Keratinocyte (primary cell): ENCODE measurements around the gene THAP10. TPM values are rescaled to one million over a fixed set of nuclear protein-coding genes. Genes with fewer than 3 reads are reported as not detected.

ENCODE experiments used
- DNase-seq: peaks from one replicate; pipeline ENCODE4 v3.0.0-alpha.2; 2011; ENCODE audit warnings: low read depth, missing footprints, low spot score
- FAIRE-seq: peaks from 2 replicates; lab custom pipeline; 2011; peaks lifted over from hg19 to GRCh38; lab: Jason Lieb, UNC
- H2AFZ ChIP-seq: 2 replicates; pipeline ENCODE4 v1.6.0; 2012; ENCODE audit warnings: low read length, control low read depth, inconsistent platforms; ENCODE audit not compliant: control insufficient read depth
- H3K27ac ChIP-seq: 2 replicates; pipeline ENCODE4 v1.5.1; 2011; ENCODE audit warnings: low read length; ENCODE audit not compliant: control insufficient read depth, insufficient read depth
- H3K27me3 ChIP-seq: 3 replicates; pipeline ENCODE4 v1.6.0; 2011; ENCODE audit warnings: low read length; ENCODE audit not compliant: control insufficient read depth, insufficient read depth; ENCODE audit errors: extremely low read depth
- H3K36me3 ChIP-seq, 2 experiments: 2 replicates in 1 of 2; 3 replicates in 1 of 2; pipeline ENCODE4 v1.5.1; 2011; ENCODE audit warnings: low read length in 2 of 2, mild to moderate bottlenecking in 1 of 2; ENCODE audit not compliant: control insufficient read depth in 2 of 2, insufficient read depth in 2 of 2; ENCODE audit errors: extremely low read depth in 1 of 2
- H3K4me1 ChIP-seq: 3 replicates; pipeline ENCODE4 v1.5.1; 2011; ENCODE audit warnings: low read length; ENCODE audit not compliant: control insufficient read depth, insufficient read depth; ENCODE audit errors: extremely low read depth
- H3K4me2 ChIP-seq: 3 replicates; pipeline ENCODE4 v1.6.0; 2011; ENCODE audit warnings: low read depth, low read length; ENCODE audit not compliant: control insufficient read depth, insufficient read depth; ENCODE audit errors: extremely low read depth
- H3K4me3 ChIP-seq, 3 experiments: fragments of 200-600 bp in 1 of 3; sonication (generic) in 1 of 3; 2 replicates in 2 of 3; 3 replicates in 1 of 3; pipeline ENCODE4 v1.5.1; 2011 to 2016; ENCODE audit warnings: low read length in 3 of 3, mild to moderate bottlenecking in 3 of 3, control low read depth in 2 of 3, inconsistent platforms in 1 of 3, low read depth in 1 of 3, mixed read lengths in 1 of 3, mixed run types in 1 of 3, moderate library complexity in 1 of 3; ENCODE audit not compliant: control insufficient read depth in 2 of 3, insufficient read depth in 2 of 3; ENCODE audit errors: extremely low read depth in 1 of 3
- H3K79me2 ChIP-seq: 2 replicates; pipeline ENCODE4 v1.6.0; 2012; ENCODE audit warnings: low read length; ENCODE audit not compliant: control insufficient read depth, insufficient read depth
- H3K9ac ChIP-seq: 3 replicates; pipeline ENCODE4 v1.6.0; 2011; ENCODE audit warnings: low read length; ENCODE audit not compliant: control insufficient read depth, insufficient read depth; ENCODE audit errors: extremely low read depth
- H3K9me1 ChIP-seq: 3 replicates; pipeline ENCODE4 v1.6.0; 2011; ENCODE audit warnings: low read length; ENCODE audit not compliant: control insufficient read depth, insufficient read depth; ENCODE audit errors: extremely low read depth
- H3K9me3 ChIP-seq: 2 replicates; pipeline ENCODE4 v1.5.1; 2012; ENCODE audit warnings: low read depth, low read length; ENCODE audit not compliant: control insufficient read depth
- H4K20me1 ChIP-seq: 3 replicates; pipeline ENCODE4 v1.6.0; 2011; ENCODE audit warnings: low read length; ENCODE audit not compliant: control insufficient read depth, insufficient read depth; ENCODE audit errors: extremely low read depth
- EZH2 ChIP-seq: IDR thresholded peaks from one replicate; pipeline ENCODE4 v1.6.1; 2012; ENCODE audit warnings: inconsistent platforms, mild to moderate bottlenecking, low read length, moderate library complexity
- dilution Hi-C: fragments of 300-500 bp; cut with MboI; formaldehyde crosslinking; loops from one replicate; pipeline ENCODE4 v1.7.0; 2020; ENCODE audit warnings: low sequenced_read_pairs; ENCODE audit not compliant: extremely low pct_ligation_motif_present
- polyA plus RNA-seq, 5 experiments: library from polyadenylated mRNA; depleted of rRNA in 3 of 5; stranded (reverse) in 3 of 5; stranded (forward) in 1 of 5; unstranded in 1 of 5; fragments of >200 nt; gene quantifications; 1 replicate in 1 of 5; 2 replicates in 3 of 5; 3 replicates in 1 of 5; pipeline versions ENCODE4 v1.2.1 to v1.2.3, GENCODE V29; 2011 to 2012; ENCODE audit warnings: missing spikeins in 2 of 5, low read depth in 1 of 5, low replicate concordance in 1 of 5
- TF ChIP-seq, protein P1 (sequence below), 3 experiments: IDR thresholded peaks in 1 of 3; conservative IDR thresholded peaks in 1 of 3; optimal IDR thresholded peaks in 1 of 3; 2 replicates in 2 of 3; 3 replicates in 1 of 3; pipeline versions ENCODE3 to v1.5.1; 2011; ENCODE audit warnings: low read length in 3 of 3, mild to moderate bottlenecking in 3 of 3, moderate library complexity in 2 of 3, control low read depth in 1 of 3, inconsistent platforms in 1 of 3; ENCODE audit not compliant: insufficient read depth in 2 of 3; ENCODE audit errors: extremely low read depth in 1 of 3

The THAP10 gene
- polyA plus RNA-seq, 1 donor (not counting 4 experiments of a cell fraction or from before 2014, with no cell fraction given), result 3.1 TPM

DNA sequence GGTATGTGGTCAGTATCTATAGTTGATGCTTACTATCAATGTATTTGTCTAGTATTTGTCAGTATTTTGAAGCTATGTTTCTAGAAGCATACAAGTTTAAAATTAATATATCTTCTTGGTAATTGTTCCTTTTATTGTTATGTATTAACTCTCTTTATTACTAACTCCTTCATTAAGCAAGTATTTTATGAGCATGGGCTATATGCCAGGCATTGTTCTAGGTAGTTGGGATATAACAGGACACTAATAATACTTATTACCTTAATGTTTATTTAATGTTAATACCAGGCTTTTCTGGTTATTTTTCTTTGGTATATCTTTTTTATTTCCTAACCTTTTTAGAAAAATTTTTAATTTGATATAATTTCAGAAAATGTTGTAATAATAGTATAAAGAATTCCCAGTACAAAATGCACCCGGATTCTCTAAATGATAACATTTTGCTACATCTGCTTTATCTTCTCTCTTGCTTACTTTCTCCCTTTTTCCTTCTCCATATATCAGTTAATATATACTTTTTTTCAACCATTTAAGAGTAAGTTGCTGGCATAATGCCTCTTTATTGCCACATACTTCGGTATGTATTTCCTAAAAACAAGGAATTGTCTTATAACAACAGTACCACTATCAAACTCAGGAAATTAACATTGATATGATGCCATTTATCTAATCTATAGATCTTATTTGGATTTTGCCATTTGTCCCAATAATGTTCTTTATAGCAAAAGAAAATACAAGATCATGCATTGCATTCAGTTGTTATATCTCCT is 31.3 kb upstream of the THAP10 start:
- FAIRE-seq (no peak), DNase-seq (no peak)
- H3K36me3 ChIP-seq, result no peaks in the 10 kb centered on the region
- H3K4me3 ChIP-seq, result no peak overlapping the region
- dilution Hi-C loops, result no loop called here
- H4K20me1 ChIP-seq, result no peaks in the 10 kb centered on the region
- H3K9me1 ChIP-seq, result no peaks in the 10 kb centered on the region
- no peaks in the 10 kb centered on the region for H3K79me2 ChIP-seq
- no peak overlapping the region for H3K4me2 ChIP-seq
- no peak overlapping the region for H2AFZ ChIP-seq
- H3K27ac ChIP-seq, result no peak overlapping the region
- H3K27me3 ChIP-seq, result no peaks in the 10 kb centered on the region
- no peak overlapping the region for H3K9ac ChIP-seq
- TF ChIP-seq EZH2, result no peak
- TF ChIP-seq, protein P1, sequence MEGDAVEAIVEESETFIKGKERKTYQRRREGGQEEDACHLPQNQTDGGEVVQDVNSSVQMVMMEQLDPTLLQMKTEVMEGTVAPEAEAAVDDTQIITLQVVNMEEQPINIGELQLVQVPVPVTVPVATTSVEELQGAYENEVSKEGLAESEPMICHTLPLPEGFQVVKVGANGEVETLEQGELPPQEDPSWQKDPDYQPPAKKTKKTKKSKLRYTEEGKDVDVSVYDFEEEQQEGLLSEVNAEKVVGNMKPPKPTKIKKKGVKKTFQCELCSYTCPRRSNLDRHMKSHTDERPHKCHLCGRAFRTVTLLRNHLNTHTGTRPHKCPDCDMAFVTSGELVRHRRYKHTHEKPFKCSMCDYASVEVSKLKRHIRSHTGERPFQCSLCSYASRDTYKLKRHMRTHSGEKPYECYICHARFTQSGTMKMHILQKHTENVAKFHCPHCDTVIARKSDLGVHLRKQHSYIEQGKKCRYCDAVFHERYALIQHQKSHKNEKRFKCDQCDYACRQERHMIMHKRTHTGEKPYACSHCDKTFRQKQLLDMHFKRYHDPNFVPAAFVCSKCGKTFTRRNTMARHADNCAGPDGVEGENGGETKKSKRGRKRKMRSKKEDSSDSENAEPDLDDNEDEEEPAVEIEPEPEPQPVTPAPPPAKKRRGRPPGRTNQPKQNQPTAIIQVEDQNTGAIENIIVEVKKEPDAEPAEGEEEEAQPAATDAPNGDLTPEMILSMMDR (optimal IDR thresholded peaks at IDR 0.05 in 1 of 3, IDR thresholded peaks at IDR 0.05 in 1 of 3, conservative IDR thresholded peaks at IDR 0.05 in 1 of 3; ENCODE audit: extremely low read depth in 1 of 3, insufficient read depth in 2 of 3, low read length in 3 of 3), result no peak
- no peaks in the 10 kb centered on the region for H3K9me3 ChIP-seq
- no peaks in the 10 kb centered on the region for H3K4me1 ChIP-seq

DNA sequence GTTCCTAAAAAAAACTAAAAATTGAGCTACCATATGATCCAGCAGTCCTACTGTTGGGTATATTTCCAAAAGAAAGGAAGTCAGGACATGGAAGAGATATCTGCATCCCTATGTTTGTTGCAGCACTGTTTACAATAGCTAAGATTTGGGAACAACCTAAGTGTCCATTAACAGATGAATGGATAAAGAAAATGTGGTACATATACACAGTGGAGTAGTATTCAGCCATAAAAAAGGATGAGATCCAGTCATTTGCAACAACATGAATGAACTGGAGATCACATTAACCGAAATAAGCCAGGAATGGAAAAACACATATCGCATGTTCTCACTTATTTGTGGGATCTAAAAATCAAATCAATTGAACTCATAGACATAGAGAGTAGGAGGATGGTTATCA is 29.9 kb upstream of the THAP10 start:
- dilution Hi-C loops, result no loop called here
- Histone ChIP-seq H3K9me3 (no peaks in the 10 kb centered on the region), H3K36me3 (no peaks in the 10 kb centered on the region), H3K79me2 (no peaks in the 10 kb centered on the region), H3K9ac (no peak overlapping the region), H3K9me1 (no peaks in the 10 kb centered on the region), H3K27ac (no peak overlapping the region), H3K4me2 (no peak overlapping the region), H3K4me1 (no peaks in the 10 kb centered on the region), H3K27me3 (no peaks in the 10 kb centered on the region), H2AFZ (no peak overlapping the region), H4K20me1 (no peaks in the 10 kb centered on the region), H3K4me3 (no peak overlapping the region)
- DNase-seq (no peak), FAIRE-seq (no peak)
- no peak for TF ChIP-seq EZH2
- TF ChIP-seq, protein P1 (optimal IDR thresholded peaks at IDR 0.05 in 1 of 3, IDR thresholded peaks at IDR 0.05 in 1 of 3, conservative IDR thresholded peaks at IDR 0.05 in 1 of 3; ENCODE audit: extremely low read depth in 1 of 3, insufficient read depth in 2 of 3, low read length in 3 of 3), result no peak
